Fibroblast of skin of left quadriceps (primary cell): Measurements from ENCODE around the gene NIPSNAP2.
"Not testable (repeated sequence)": the region's sequence is repeated elsewhere in the genome, so short reads cannot be mapped to it uniquely, and the experiment has no call there.

Experiments
- DNase-seq, 2 experiments: peaks; one replicate each; pipeline ENCODE4 v3.0.0-alpha.2; 2013; ENCODE audit warnings: low read depth in 2 of 2

Gene NIPSNAP2

GRCh38 chr7:55964261-55965099, at the start of gene NIPSNAP2:
NIPSNAP2 (plus strand) TSS chr7:55964585; CDS start chr7:55964610, 25 bp downstream.
- DNase-seq: peak in 1 of 2 experiments; percentile 25

- no peak for DNase-seq
Observed at GRCh38 chr7:55917771-55918170, 46.6 kb upstream of the NIPSNAP2 start.

- DNase-seq: no peak
Observed at GRCh38 chr7:55928006-55928767, 36.2 kb upstream of the NIPSNAP2 start.

- no peak for DNase-seq
Observed at GRCh38 chr7:55931421-55932151, 32.8 kb upstream of the NIPSNAP2 start.

GRCh38 chr7:55939514-55940123, 24.8 kb upstream of the NIPSNAP2 start:
- no peak for DNase-seq

- DNase-seq: no peak
Observed at GRCh38 chr7:55946545-55946944, 17.8 kb upstream of the NIPSNAP2 start.

- peak; percentile 53 to 55 for DNase-seq
Observed at GRCh38 chr7:55951637-55952351, 12.6 kb upstream of the NIPSNAP2 start, which contains the start of gene MRPS17. MRPS17 (plus strand) TSS chr7:55951877; CDS start chr7:55953196, 1,319 bp downstream.

- not testable (repeated sequence) for DNase-seq
Observed at GRCh38 chr7:55952352-55952671, 12.1 kb upstream of the NIPSNAP2 start.

- no peak for DNase-seq
Observed at GRCh38 chr7:55953707-55954475, 10.5 kb upstream of the NIPSNAP2 start.

- DNase-seq: no peak
Observed at GRCh38 chr7:55957190-55957589, 7.2 kb upstream of the NIPSNAP2 start.

- DNase-seq: no peak
Observed at GRCh38 chr7:55962014-55962413, 2.4 kb upstream of the NIPSNAP2 start.

GRCh38 chr7:55963584-55964168, 709 bp upstream of the NIPSNAP2 start:
- no peak for DNase-seq

GRCh38 chr7:55965100-55965470, 700 bp downstream of the NIPSNAP2 start:
- DNase-seq: no peak

- DNase-seq: peak; percentile 68 to 69
Observed at GRCh38 chr7:55965805-55966421, 1.5 kb downstream of the NIPSNAP2 start.

GRCh38 chr7:55966851-55967250, 2.5 kb downstream of the NIPSNAP2 start:
- DNase-seq: no peak

GRCh38 chr7:55969391-55969790, 5.0 kb downstream of the NIPSNAP2 start:
- no peak for DNase-seq

GRCh38 chr7:55970561-55970960, 6.2 kb downstream of the NIPSNAP2 start:
- DNase-seq: no peak

- DNase-seq: no peak
Observed at GRCh38 chr7:55970978-55971377, 6.6 kb downstream of the NIPSNAP2 start.

GRCh38 chr7:55973747-55974250, 9.4 kb downstream of the NIPSNAP2 start:
- DNase-seq: no peak
